GM21723 (cell line): ENCODE measurements around the gene NCAM2.

ENCODE experiments used
- ATAC-seq: cut with Tn5 transposase; IDR thresholded peaks from one replicate; pipeline ENCODE4 v1.9.1; 2021; ENCODE audit warnings: mild to moderate bottlenecking, moderate library complexity; ENCODE audit not compliant: unreplicated experiment

The NCAM2 gene

GRCh38 chr21:21163904-21164303 lies 165.7 kb downstream of the NCAM2 start:
- ATAC-seq = no peak

GRCh38 chr21:21165063-21165645 lies 166.9 kb downstream of the NCAM2 start:
- ATAC-seq = no peak

DNA sequence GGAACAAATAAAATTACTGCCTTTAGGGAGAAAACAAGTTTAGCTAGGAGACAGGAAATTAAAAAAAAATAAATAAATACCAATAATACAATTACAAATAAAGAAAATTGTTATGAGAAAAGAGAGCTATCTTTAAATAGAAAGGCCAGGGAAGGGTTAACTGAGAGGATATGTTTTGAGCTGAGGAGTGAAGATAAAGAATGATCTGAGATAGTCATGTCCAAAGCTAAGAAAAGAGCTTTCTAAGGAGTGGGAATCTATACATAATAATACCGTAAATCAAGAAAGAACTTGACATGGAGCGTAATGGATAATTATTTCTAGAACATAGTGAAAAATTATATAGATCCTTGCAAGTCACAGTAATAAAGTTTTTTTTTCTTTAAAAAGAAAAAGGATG lies 176.5 kb downstream of the NCAM2 start:
- no peak for ATAC-seq

DNA sequence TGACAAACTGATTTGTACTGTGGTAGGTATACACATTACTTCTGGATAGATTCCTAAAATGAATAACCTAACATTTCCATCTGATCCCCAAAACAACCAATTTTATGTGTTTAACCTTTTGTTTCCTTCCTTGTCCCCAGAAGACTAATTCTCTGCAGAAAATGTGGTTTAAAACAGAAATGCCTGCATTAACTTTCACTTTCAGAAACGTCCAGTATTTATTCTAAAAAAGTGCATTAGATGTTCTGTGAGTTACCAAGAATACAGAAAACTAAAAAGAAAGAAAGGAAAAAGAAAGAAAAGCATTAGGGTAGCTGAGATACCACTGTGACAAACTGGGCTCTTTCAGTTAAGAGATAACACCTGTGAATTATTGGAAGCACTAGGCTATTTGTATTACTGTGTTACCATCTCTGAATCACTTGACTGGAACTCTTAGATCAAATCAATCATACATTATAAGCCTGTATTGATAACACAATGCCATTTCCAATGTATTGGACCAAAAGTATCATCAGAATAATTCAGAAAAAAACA lies 177.7 kb downstream of the NCAM2 start:
- ATAC-seq = no peak

DNA sequence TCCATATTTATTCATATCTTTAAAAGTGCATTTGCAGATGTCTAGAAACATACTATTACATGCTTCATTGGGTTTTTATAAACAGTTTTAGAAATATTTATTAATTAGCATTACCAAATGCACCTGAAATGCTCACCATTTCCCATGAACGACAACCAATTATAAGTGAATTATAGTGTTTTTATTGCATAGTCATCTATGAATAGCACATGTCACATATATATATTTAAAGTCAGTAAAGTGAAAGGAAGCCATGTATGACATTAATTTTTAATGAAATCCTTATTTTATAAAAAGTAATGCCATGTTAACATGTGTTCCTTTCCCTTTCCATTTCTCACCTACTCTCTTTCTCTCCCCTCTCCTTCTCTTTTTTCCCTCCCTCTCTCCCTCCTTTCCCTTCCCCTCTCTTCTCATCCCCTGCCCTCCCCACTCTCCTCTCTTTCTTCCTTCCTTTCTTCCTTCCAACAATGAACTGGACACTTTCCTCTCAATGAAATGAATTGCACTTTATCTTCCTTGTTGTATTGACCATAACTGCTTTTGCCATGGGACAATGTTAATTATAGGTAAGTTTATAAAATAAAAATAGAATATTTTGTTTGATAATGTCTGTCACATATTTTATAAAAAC lies 179.3 kb downstream of the NCAM2 start:
- ATAC-seq = no peak

DNA sequence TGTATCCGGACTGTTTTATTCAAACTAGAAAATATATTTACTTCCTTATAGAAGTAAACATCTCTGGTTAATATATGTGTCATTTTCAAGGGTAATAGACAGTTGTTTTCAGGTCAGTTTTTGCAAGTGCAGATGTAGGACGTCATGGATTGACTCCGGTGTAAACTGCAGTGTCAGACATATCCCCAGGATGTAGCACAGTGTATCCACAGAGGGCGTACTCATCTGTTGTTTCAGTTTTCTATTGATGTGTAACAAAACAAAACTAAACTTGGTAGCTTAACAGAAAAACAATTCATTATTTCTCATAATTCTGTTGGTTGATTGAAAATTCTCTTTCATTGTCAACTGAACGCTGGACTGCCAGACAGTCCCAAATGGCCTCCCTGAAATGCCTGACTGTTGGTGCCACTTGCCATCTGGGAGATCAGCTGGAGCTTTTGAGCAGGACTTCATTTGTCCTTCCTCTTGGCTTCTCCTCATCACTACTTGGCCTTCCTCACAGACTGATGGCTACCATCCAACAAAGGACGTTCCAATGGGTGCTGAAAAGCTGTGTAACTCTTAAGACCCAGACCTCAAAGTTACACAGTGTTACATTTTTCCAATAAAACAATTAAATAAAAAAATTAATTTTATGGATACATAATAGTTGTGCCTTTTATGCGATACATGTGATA lies 181.6 kb downstream of the NCAM2 start:
- no peak for ATAC-seq

- ATAC-seq = no peak
These were observed 184.3 kb downstream of the NCAM2 start for GRCh38 chr21:21182401-21183010.

DNA sequence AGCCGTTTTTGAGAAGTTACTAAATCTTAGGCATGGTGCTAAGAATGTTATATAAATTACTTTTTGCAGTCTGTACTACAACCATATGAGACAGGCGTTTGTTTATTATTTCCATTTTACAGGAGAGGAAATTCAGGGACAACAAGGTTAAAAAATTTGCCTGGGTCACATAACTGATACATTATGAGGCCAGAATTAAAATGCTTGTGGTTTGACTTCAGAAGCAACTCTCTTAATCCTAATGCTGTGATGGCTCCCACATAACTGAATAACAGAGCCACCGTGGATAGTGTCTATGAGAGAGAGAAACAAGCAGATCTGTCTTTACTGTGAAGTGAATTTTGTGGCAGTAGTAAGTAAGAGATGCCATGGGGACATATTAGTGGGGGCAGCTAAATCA lies 184.9 kb downstream of the NCAM2 start:
- no peak for ATAC-seq

DNA sequence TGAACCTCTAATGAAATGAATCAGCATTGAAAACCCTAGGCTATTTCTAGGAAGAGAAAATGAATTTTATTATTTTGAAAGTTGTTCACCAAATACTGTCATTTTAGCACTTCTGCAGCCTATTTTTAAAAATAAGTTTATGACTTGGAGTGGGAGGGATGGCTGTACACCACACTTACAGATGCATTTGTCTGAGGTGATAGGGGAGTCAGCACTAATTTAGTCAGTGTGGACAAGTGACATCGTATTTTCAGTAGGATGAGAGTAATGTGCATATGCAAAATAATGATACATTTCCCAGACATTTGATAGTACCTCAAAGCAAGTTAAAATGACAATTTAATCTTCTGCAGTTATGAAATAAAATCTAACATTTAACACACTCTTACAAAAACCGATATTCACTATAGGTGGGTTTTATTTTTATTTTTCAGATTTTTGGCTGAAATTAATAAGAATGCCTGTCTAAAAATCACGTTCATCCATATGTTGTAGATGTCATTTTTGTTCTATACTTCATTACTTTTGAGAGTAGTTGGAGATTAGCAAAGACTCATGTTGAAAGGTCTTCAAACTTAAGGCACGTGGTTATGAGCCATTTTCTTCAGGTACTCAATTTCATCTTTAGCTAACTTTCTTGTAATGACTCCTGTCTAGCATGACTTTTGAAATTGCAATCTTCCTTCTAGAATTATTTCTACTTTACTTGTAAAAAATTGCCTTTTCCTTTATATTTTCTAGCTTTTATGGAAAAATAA lies 186.7 kb downstream of the NCAM2 start:
- ATAC-seq = no peak

DNA sequence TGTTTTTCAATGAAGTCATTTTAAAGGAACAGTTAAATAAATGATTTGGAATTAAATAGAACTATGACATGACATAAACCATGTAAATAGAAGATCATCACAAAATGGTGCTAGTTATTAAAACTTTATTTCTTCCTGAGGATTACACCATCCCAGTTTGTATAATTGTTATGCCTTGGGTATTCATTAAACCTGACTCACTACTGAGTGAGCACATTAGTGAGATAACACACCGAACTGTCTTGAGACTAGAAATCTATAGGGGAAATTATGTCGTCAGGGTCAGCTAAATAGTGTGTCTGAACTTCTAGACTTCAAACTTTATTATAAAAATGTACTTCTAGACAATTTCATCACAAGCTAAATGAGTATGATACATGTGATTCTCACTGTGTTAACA lies 189.4 kb downstream of the NCAM2 start:
- ATAC-seq = no peak

GRCh38 chr21:21188513-21189195 lies 190.4 kb downstream of the NCAM2 start:
- no peak for ATAC-seq

DNA sequence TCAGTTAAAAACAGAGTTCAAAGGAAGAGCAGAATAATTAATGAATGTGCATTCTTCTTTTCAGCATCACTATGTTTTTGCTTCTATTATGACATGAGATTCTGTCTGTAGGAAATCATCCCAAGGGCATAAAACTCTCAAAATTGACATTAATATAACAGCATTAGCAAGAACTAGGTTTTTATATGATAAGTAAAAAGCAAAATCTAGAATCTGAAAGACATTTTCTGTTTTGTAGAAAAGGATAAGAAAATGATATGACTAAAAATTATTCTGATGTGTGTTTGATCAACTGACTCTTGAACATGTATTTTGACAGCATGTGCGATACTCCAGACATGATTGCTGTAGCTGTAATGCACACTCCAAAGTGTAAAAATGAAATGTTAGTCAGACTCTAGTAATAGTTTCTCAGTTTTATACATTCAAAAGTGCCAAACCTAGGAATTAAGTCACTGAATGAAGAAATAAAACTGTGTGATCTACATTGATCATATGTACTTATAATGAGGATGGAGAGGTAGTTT lies 197.3 kb downstream of the NCAM2 start:
- ATAC-seq = no peak

DNA sequence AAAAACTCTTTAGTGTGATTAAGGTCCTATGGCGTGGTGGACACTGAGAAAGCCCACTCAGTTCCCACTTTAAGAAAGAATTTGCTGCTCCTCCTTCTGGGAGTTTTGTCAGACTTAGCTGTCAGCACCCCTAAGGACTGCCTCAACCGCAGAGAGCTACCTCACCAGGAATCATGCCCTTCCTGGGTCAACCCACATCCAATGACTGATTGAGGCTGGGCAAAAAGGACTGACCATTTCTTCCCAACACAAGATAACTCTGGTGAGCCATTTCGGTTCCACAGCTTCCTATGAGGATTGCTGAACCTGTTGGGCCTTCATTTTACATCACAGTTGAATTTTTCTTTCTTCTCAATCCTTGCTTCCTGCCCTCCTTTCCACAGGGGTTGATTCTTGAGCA lies 197.9 kb downstream of the NCAM2 start:
- no peak for ATAC-seq

- ATAC-seq = no peak
These were observed 198.6 kb downstream of the NCAM2 start for GRCh38 chr21:21196848-21197247.

GRCh38 chr21:21199342-21200102 lies 201.3 kb downstream of the NCAM2 start:
- no peak for ATAC-seq

- ATAC-seq = no peak
These were observed 202.1 kb downstream of the NCAM2 start for GRCh38 chr21:21200103-21200938.

- no peak for ATAC-seq
These were observed 202.9 kb downstream of the NCAM2 start for GRCh38 chr21:21200939-21201615.

DNA sequence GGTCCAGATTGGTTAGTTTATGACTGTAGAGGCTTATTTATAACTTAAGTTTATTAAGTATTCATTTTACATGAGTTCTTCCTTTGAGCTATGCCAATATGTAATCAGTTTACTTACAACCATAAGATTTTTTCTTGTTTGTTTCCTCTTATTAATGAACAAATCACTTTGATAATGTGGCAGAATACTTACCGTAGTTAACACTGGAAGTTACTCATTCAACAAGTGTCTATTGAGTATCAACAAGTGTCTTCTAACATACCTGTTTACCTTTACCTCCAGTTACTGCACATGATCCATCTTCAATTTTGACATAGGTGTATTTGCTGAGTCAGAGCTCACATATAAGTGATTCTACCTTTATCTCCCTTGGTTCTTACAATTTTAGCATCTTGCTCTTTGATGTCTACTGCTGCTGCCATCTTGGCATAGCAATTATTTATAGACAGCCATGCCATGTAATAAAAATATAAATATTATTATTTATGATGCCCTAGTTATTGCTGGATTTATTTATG lies 205.7 kb downstream of the NCAM2 start:
- ATAC-seq = no peak
